Panc1 (cell line): ENCODE results near the gene MC4R. TPM values are rescaled to one million over a fixed set of nuclear protein-coding genes. Genes with fewer than 3 reads are reported as not detected.

ENCODE experiments used
- ATAC-seq: fragments of 200-7000 bp; cut with Tn5 transposase; 2 replicates; pipeline ENCODE4 v1.9.1; 2020; ENCODE audit warnings: mild to moderate bottlenecking, moderate library complexity
- BruUV-seq: library from RNA; stranded (reverse); fragments of 400-500 nt; replicated peaks from 2 replicates; lab custom pipeline; 2021; lab: Mats Ljungman, UMichigan
- CTCF ChIA-PET: fragments of 300-600 bp; sonication (Branson Sonifier 250); formaldehyde crosslinking; loops from one replicate; lab custom pipeline; 2022; ENCODE audit warnings: antibody characterized with exemption; lab: Charles Lee
- POLR2A ChIA-PET: fragments of 300-600 bp; sonication (Branson Sonifier 250); formaldehyde crosslinking; loops from one replicate; lab custom pipeline; 2022; ENCODE audit warnings: antibody characterized with exemption; lab: Charles Lee
- DNase-seq: peaks from one replicate; pipeline ENCODE4 v3.0.0-alpha.2; 2010; ENCODE audit warnings: low read depth, low spot score
- H3K27ac ChIP-seq: 2 replicates; pipeline ENCODE4 v1.5.1; 2011; ENCODE audit warnings: mild to moderate bottlenecking, low read length, inconsistent platforms
- H3K27me3 ChIP-seq: fragments of 200-500 bp; sonication (Bioruptor generic); 2 replicates; pipeline ENCODE4 v1.6.0; 2014; ENCODE audit warnings: low read length, inconsistent platforms; ENCODE audit not compliant: control insufficient read depth, insufficient read depth
- H3K36me3 ChIP-seq: fragments of 200-500 bp; sonication (Bioruptor generic); 2 replicates; pipeline ENCODE4 v1.5.1; 2014; ENCODE audit warnings: inconsistent platforms, mild to moderate bottlenecking, low read length, moderate library complexity; ENCODE audit not compliant: control insufficient read depth, insufficient read depth
- H3K4me1 ChIP-seq: 2 replicates; pipeline ENCODE4 v1.5.1; 2011; ENCODE audit warnings: inconsistent platforms, mild to moderate bottlenecking, low read length, moderate library complexity; ENCODE audit not compliant: control insufficient read depth, insufficient read depth
- H3K4me3 ChIP-seq, 2 experiments: 2 replicates each; pipeline ENCODE4 v1.5.1; 2011 to 2012; ENCODE audit warnings: low read depth in 2 of 2, low read length in 2 of 2, mild to moderate bottlenecking in 2 of 2, inconsistent platforms in 1 of 2, moderate library complexity in 1 of 2
- H3K9me3 ChIP-seq: fragments of 200-500 bp; sonication (Bioruptor generic); 2 replicates; pipeline ENCODE4 v1.5.1; 2014; ENCODE audit warnings: low read depth, mild to moderate bottlenecking, inconsistent platforms, low read length, moderate library complexity; ENCODE audit not compliant: control insufficient read depth, insufficient read depth
- POLR2AphosphoS5 ChIP-seq: IDR thresholded peaks from 2 replicates; pipeline ENCODE4 v1.6.1; 2012; ENCODE audit warnings: mild to moderate bottlenecking, low read depth, low read length, moderate library complexity
- SIN3A ChIP-seq: IDR thresholded peaks from 2 replicates; pipeline ENCODE4 v1.6.1; 2012; ENCODE audit warnings: low read depth, mild to moderate bottlenecking, low read length, moderate library complexity, borderline replicate concordance; ENCODE audit not compliant: insufficient read depth
- TCF7L2 ChIP-seq: IDR thresholded peaks from 2 replicates; pipeline ENCODE4 v1.6.1; 2011; ENCODE audit warnings: mild to moderate bottlenecking, low read depth, low read length, inconsistent platforms
- in situ Hi-C: cut with HindIII; loops from 2 replicates; pipeline ENCODE4 v1.10.0; 2016; ENCODE audit warnings: low sequenced_read_pairs, low pct_unique_long_range_greater_than_20kb
- intact Hi-C: fragments of 100-400 bp; cut with micrococcal nuclease; formaldehyde crosslinking; loops from one replicate; pipeline ENCODE4 v1.10.0; 2022; ENCODE audit not compliant: unreplicated experiment
- total RNA-seq: library from RNA; stranded (reverse); gene quantifications from one replicate; pipeline ENCODE4 v1.2.1, GENCODE V29; 2021; ENCODE audit not compliant: unreplicated experiment
- TF ChIP-seq, protein P1 (sequence below): fragments of 450-650 bp; IDR thresholded peaks from 2 replicates; pipeline ENCODE4 v1.5.1; 2017; ENCODE audit warnings: mild to moderate bottlenecking
- TF ChIP-seq, protein P2 (sequence below), 2 experiments: IDR thresholded peaks; 2 replicates each; pipeline ENCODE4 v1.6.1; 2011 to 2012; ENCODE audit warnings: low read depth in 2 of 2, control low read depth in 1 of 2, low read length in 1 of 2, mild to moderate bottlenecking in 1 of 2, moderate library complexity in 1 of 2; ENCODE audit not compliant: insufficient read depth in 1 of 2

Gene MC4R
- total RNA-seq, 1 experiment from 2014 or later, result not detected

DNA sequence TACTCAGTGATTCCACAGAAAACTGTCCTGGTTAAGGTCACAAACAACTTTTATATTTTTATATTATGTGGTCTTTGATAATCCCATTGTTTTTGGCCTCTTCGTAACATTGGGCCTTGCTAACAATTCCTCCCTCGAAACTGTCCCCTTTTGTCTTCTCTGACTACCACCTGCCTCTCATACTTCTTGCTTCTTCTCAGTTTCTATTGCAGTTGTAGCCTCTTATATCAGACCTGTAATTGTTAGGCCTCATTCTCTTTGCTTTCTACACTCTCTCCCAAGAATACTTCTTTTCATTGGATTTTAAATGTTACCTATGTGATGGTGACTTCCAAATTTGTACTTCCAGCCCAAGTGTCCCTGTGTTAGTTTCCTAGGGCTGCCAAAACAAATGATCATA lies 44.7 kb downstream of the MC4R start:
- no peaks in the 10 kb centered on the region for H3K4me1 ChIP-seq
- no peak overlapping the region for H3K27ac ChIP-seq
- no peak for ATAC-seq
- DNase-seq, result no peak
- no peaks in the 10 kb centered on the region for H3K27me3 ChIP-seq
- intact Hi-C loops, result no loop called here
- no peaks in the 10 kb centered on the region for H3K9me3 ChIP-seq
- BruUV-seq, result no TSS peak
- POLR2A ChIA-PET, result no interaction called here
- no peaks in the 10 kb centered on the region for H3K36me3 ChIP-seq
- TF ChIP-seq TCF7L2 (no peak), POLR2AphosphoS5 (no peak), SIN3A (no peak)
- TF ChIP-seq, protein P1, sequence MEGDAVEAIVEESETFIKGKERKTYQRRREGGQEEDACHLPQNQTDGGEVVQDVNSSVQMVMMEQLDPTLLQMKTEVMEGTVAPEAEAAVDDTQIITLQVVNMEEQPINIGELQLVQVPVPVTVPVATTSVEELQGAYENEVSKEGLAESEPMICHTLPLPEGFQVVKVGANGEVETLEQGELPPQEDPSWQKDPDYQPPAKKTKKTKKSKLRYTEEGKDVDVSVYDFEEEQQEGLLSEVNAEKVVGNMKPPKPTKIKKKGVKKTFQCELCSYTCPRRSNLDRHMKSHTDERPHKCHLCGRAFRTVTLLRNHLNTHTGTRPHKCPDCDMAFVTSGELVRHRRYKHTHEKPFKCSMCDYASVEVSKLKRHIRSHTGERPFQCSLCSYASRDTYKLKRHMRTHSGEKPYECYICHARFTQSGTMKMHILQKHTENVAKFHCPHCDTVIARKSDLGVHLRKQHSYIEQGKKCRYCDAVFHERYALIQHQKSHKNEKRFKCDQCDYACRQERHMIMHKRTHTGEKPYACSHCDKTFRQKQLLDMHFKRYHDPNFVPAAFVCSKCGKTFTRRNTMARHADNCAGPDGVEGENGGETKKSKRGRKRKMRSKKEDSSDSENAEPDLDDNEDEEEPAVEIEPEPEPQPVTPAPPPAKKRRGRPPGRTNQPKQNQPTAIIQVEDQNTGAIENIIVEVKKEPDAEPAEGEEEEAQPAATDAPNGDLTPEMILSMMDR, result no peak
- TF ChIP-seq, protein P2, sequence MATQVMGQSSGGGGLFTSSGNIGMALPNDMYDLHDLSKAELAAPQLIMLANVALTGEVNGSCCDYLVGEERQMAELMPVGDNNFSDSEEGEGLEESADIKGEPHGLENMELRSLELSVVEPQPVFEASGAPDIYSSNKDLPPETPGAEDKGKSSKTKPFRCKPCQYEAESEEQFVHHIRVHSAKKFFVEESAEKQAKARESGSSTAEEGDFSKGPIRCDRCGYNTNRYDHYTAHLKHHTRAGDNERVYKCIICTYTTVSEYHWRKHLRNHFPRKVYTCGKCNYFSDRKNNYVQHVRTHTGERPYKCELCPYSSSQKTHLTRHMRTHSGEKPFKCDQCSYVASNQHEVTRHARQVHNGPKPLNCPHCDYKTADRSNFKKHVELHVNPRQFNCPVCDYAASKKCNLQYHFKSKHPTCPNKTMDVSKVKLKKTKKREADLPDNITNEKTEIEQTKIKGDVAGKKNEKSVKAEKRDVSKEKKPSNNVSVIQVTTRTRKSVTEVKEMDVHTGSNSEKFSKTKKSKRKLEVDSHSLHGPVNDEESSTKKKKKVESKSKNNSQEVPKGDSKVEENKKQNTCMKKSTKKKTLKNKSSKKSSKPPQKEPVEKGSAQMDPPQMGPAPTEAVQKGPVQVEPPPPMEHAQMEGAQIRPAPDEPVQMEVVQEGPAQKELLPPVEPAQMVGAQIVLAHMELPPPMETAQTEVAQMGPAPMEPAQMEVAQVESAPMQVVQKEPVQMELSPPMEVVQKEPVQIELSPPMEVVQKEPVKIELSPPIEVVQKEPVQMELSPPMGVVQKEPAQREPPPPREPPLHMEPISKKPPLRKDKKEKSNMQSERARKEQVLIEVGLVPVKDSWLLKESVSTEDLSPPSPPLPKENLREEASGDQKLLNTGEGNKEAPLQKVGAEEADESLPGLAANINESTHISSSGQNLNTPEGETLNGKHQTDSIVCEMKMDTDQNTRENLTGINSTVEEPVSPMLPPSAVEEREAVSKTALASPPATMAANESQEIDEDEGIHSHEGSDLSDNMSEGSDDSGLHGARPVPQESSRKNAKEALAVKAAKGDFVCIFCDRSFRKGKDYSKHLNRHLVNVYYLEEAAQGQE (IDR thresholded peaks at IDR 0.05; ENCODE audit: insufficient read depth in 1 of 2, low read depth in 2 of 2, low read length in 1 of 2), result no peak
- CTCF ChIA-PET, result no interaction called here
- in situ Hi-C loops, result no loop called here
- H3K4me3 ChIP-seq, result no peak overlapping the region

DNA sequence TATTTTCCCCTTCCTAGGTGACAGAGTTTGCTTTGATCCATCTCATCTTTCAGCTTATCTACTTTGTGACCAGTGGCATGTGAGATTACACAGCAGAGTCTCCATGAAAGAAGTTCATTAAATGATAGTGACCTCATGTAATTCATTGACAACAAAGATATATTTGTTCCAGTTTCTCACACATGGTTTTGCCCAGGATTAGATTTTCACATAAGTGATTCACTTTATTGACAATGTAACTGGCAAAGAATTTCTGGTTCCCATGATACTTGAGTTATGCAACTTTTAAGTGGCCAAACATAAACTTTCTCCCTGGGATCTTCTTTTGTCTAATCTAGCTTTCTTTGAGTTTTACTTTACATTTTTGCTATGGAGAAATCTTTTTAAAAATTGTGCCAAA lies 50.0 kb downstream of the MC4R start:
- BruUV-seq, result no TSS peak
- no peaks in the 10 kb centered on the region for H3K27me3 ChIP-seq
- no peaks in the 10 kb centered on the region for H3K4me1 ChIP-seq
- in situ Hi-C loops (no loop called here), intact Hi-C loops (no loop called here)
- H3K27ac ChIP-seq, result no peak overlapping the region
- ChIA-PET CTCF (no interaction called here), POLR2A (no interaction called here)
- ATAC-seq, result no peak
- H3K36me3 ChIP-seq, result no peaks in the 10 kb centered on the region
- H3K9me3 ChIP-seq, result no peaks in the 10 kb centered on the region
- no peak for TF ChIP-seq TCF7L2
- no peak for DNase-seq
- H3K4me3 ChIP-seq, result no peak overlapping the region
